Prostate gland (tissue), 2 donors: Measurements from ENCODE around the gene PIP5K1C.

Experiments
- CTCF ChIP-seq, 4 experiments: fragments of 200-600 bp in 2 of 4; fragments of 450-650 bp in 2 of 4; sonication (generic) in 2 of 4; IDR thresholded peaks; 1 replicate in 3 of 4; 2 replicates in 1 of 4; pipeline ENCODE4 v1.5.1; 2016 to 2019; ENCODE audit warnings: antibody characterized with exemption in 4 of 4, mild to moderate bottlenecking in 2 of 4, moderate library complexity in 2 of 4
- POLR2A ChIP-seq: fragments of 450-650 bp; IDR thresholded peaks from one replicate; pipeline ENCODE4 v1.6.1; 2016; ENCODE audit warnings: antibody characterized with exemption, mild to moderate bottlenecking
- POLR2AphosphoS5 ChIP-seq: sonication (generic); formaldehyde crosslinking; IDR thresholded peaks from one replicate; pipeline ENCODE4 v1.6.1; 2017; ENCODE audit warnings: antibody characterized with exemption

GRCh38 chr19:3667766-3668165, 32.5 kb downstream of the PIP5K1C start:
- TF ChIP-seq CTCF (IDR thresholded peaks at IDR 0.05), result no peak
- no peak for TF ChIP-seq POLR2A
- TF ChIP-seq POLR2AphosphoS5, result no peak
